HG02678 (cell line): ENCODE measurements around the gene TP53BP1.

Experiments
- ATAC-seq: cut with Tn5 transposase; IDR thresholded peaks from one replicate; pipeline ENCODE4 v1.9.1; 2021; ENCODE audit warnings: mild to moderate bottlenecking, moderate library complexity; ENCODE audit not compliant: unreplicated experiment

Gene TP53BP1

GRCh38 chr15:43488790-43489189 lies 4.2 kb downstream of the TP53BP1 start:
- no peak for ATAC-seq

GRCh38 chr15:43487271-43487895 lies 5.6 kb downstream of the TP53BP1 start:
- no peak for ATAC-seq

GRCh38 chr15:43484455-43484854 lies 8.5 kb downstream of the TP53BP1 start:
- no peak for ATAC-seq

- ATAC-seq, result no peak
Observed at GRCh38 chr15:43483297-43484128, 9.4 kb downstream of the TP53BP1 start.

GRCh38 chr15:43473885-43474284 lies 19.1 kb downstream of the TP53BP1 start:
- no peak for ATAC-seq

GRCh38 chr15:43471975-43472374 lies 21.0 kb downstream of the TP53BP1 start:
- ATAC-seq, result no peak

- no peak for ATAC-seq
Observed at GRCh38 chr15:43469867-43470266, 23.1 kb downstream of the TP53BP1 start.

GRCh38 chr15:43465100-43465499 lies 27.9 kb downstream of the TP53BP1 start:
- ATAC-seq, result no peak

GRCh38 chr15:43463998-43464397 lies 29.0 kb downstream of the TP53BP1 start:
- ATAC-seq, result no peak

GRCh38 chr15:43463507-43463906 lies 29.4 kb downstream of the TP53BP1 start:
- ATAC-seq, result no peak

- ATAC-seq, result no peak
Observed at GRCh38 chr15:43449981-43450380, 43.0 kb downstream of the TP53BP1 start.

- no peak for ATAC-seq
Observed at GRCh38 chr15:43446344-43446743, 46.6 kb downstream of the TP53BP1 start.

GRCh38 chr15:43441316-43441715 lies 51.6 kb downstream of the TP53BP1 start:
- ATAC-seq, result no peak

GRCh38 chr15:43440721-43441281 lies 52.2 kb downstream of the TP53BP1 start:
- no peak for ATAC-seq

GRCh38 chr15:43439268-43439667 lies 53.7 kb downstream of the TP53BP1 start:
- no peak for ATAC-seq

- ATAC-seq, result no peak
Observed at GRCh38 chr15:43436395-43436794, 56.6 kb downstream of the TP53BP1 start.

- ATAC-seq, result no peak
Observed at GRCh38 chr15:43434446-43434845, 58.5 kb downstream of the TP53BP1 start.

GRCh38 chr15:43433661-43434303 lies 59.2 kb downstream of the TP53BP1 start:
- ATAC-seq, result no peak

GRCh38 chr15:43433165-43433564 lies 59.8 kb downstream of the TP53BP1 start:
- ATAC-seq, result no peak

GRCh38 chr15:43429687-43430086 lies 63.3 kb downstream of the TP53BP1 start:
- no peak for ATAC-seq

GRCh38 chr15:43423793-43424192 lies 69.2 kb downstream of the TP53BP1 start:
- no peak for ATAC-seq

- ATAC-seq, result no peak
Observed at GRCh38 chr15:43420876-43421275, 72.1 kb downstream of the TP53BP1 start.
